Measurements from ENCODE around the gene THSD7A.

GRCh38 chr7:11758627-11759111 is 73.3 kb downstream of the THSD7A start:
- TF ChIP-seq JUND (IDR thresholded peaks at IDR 0.05; ENCODE audit: low read depth, low read length) (no peak), CHD4 (IDR thresholded peaks at IDR 0.05) (no peak), CTCF (IDR thresholded peaks at IDR 0.05 in 2 of 3, conservative IDR thresholded peaks at IDR 0.05 in 1 of 3; ENCODE audit: control insufficient read depth in 2 of 3, extremely low read depth in 1 of 3, insufficient read depth in 1 of 3, low read depth in 3 of 3, low read length in 3 of 3) (no peak)
